HuH-7.5 (cell line): ENCODE measurements around the gene UBTFL1.
"Not testable (repeated sequence)": the region's sequence is repeated elsewhere in the genome, so short reads cannot be mapped to it uniquely, and the experiment has no call there.

Experiments used
- DNase-seq: peaks from one replicate; pipeline ENCODE4 v3.0.0; 2011; ENCODE audit warnings: low spot score

UBTFL1 gene, protein sequence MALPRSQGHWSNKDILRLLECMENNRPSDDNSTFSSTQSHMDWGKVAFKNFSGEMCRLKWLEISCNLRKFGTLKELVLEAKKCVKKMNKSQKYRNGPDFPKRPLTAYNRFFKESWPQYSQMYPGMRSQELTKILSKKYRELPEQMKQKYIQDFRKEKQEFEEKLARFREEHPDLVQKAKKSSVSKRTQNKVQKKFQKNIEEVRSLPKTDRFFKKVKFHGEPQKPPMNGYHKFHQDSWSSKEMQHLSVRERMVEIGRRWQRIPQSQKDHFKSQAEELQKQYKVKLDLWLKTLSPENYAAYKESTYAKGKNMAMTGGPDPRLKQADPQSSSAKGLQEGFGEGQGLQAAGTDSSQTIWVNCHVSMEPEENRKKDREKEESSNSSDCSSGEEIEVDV

DNA sequence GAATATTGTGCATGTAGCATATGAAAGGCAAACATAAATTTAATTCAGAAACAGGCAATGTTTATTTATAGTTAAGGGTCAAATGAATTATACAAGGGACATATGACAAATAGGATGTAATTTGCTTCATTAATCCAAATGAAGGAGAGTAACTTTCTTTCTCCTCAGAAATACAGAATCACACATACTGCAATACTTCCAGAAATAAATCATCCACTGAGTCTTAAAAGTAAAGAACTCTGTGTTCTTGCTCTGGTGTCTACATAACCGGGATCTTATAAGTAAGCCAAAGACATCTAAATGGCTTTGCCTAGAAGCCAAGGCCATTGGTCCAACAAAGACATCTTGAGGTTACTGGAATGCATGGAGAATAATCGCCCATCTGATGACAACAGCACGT, at the start of gene UBTFL1:
Gene UBTFL1, plus strand, starts transcription at position 301 of the 400 bp plus-strand sequence. Its CDS starts 0 bp downstream, at position 301.
- DNase-seq: not testable (repeated sequence)

DNA sequence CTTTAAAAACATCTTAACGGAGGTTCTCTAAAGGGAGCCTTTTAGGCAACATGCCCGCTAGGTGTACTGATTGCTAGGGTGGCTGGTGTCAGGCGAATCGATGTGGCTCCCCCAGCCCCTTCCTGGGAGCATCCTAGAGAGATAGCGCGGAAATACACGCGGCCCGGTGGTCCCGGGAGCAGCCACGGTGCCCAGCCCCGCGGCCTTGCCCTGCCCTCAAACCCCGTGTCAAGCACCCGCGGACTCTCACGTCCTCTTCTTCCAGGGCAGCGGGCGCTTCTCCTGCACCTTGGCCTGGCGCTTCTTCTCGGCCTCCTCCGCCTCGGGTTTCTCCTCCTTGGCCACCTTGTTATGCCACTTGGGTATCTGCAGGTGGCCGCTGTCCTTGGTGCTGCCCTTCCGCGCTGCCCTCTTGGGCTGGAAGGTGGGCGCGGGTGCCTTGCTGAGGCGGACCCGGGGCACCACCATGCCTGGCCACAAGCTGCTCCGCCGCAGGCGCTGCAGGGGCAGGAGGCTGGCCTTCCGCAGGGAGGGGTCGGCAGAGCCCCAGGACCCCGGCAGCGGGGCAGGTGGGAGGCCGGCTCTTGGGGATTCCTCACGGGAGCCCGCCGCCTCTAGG, 34.0 kb upstream of the UBTFL1 start:
- not testable (repeated sequence) for DNase-seq

DNA sequence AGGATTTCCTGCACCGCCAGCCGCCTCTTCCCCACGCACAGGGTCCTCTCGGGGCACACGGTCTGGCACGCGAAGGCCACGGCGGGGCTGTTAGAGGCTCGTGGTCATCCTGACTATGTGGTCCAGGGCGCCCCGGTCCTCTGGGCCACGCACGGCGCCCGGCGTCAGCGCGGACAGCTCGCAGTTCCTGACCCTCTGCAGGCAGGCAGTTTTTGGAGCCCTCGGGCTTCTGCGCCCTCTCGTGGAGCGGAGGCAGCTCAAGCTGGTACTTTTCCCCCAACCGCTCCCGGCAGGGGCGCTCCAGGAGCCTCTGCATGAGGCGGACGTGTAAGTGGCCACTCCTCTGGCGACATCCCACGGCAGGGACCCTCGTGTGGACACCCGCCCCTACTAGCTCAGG, 33.4 kb upstream of the UBTFL1 start:
- not testable (repeated sequence) for DNase-seq

DNA sequence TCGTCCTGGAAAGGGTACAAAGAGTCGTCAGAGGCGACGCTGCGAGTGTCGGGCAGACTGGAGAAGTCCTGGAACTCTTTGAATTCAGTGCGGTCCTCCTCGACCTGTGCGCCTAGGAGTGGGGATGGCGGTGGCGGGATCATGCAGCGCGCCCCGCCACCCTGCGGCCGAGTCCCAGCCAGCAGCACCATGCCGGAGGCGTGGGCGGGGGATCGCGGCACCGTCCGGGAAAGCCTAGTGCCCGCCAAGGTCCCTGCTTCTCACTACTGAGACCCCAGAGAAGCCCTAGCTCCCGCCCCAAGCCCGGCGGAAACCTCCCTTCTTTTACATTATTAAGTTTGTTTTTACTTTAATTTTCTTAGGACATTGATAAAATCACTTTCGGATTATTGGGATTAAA, 32.2 kb upstream of the UBTFL1 start:
- DNase-seq: not testable (repeated sequence)

DNA sequence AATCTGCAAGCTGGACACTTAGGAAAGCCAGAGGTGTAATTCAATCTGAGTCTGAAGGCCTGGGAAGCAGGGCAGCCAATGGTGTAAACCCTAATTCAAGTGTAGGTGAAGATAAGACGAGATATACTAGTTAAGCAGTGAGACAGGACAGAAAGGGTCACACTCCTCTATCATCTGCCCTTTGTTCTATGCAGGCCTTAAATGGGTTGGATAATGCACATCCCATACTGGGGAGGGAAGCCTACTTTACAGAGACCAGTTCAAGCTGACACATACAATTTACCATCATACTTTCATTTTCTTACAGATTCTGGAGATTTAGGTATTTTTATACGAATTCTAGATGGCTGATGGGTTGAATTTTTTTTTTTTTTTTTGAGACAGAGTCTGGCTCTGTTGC, 3.0 kb downstream of the UBTFL1 start:
- not testable (repeated sequence) for DNase-seq

DNA sequence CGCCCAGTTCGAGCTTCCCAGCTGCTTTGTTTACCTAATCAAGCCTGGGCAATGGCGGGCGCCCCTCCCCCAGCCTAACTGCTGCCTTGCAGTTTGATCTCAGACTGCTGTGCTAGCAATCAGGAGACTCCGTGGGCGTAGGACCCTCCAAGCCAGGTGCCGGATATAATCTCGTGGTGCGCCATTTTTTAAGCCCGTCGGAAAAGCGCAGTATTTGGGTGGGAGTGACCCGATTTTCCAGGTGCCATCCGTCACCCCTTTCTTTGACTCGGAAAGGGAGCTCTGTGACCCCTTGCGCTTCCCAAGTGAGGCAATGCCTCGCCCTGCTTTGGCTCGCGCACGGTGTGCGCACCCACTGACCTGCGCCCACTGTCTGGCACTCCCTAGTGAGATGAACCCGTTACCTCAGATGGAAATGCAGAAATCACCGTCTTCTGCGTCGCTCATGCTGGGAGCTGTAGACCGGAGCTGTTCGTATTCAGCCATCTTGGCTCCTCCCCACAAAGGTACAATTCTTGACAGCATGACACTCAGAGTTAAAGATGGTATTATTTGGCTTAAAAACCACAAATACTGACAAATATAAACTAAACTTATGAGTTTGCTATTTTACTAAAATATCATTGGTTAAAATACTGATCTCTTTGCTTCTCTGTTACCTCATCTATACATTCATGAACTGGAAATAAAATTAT, 9.6 kb downstream of the UBTFL1 start:
- DNase-seq: not testable (repeated sequence)

DNA sequence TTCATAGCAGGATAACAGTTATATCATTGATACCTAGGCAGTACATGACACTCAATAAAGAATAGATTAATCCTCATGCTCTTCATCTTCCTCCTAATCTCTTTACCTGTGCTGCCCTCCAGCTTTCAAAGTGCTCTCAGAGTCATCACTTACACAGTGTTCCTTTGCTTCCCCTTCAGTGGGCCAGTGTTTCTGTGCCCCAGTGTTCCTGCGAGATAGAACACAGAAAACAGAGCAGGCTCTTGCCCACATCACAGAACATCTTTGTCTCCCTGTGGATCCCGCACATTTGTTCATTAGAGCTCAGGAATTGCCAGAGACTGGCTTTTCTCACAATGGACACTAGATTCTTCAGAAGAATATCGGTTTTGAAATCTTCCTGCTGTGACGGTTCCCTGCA, 12.5 kb downstream of the UBTFL1 start:
- not testable (repeated sequence) for DNase-seq

DNA sequence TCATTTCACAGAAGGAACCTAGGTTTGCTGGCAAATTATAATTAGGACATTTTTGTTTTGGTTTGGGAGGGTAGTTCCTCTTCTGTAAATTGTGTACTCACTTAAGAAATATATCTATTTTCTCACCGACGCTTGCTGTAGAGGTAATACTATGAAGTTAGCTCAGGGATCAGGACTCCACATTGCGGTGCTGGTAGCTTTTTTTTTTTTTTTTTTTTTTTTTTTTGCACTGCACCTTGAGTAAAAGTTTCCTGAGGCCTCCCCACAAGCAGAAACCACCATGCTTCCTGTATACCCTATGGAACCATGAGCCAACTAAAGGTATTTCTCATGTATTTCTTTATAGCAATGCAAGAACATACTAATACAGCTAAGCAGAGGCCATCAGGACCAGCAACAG, 14.7 kb downstream of the UBTFL1 start:
- DNase-seq: no peak

DNA sequence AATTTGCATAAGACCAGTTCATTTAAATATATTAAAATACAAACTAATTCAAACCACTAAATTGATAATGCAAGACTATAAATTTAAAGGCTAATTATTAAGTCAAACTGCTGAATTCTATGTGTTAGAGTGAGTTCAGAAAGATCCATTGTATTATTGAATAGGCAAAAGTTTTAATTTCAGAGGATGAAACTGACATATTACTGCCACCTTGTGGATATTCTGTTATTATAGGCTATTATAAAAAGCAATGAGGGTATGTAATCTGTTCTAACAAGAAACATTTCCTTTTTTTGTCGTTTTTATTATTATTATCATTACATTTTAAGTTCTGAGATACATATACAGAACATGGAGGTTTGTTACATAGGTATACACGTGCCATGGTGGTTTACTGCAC, 27.8 kb downstream of the UBTFL1 start:
- DNase-seq: no peak

DNA sequence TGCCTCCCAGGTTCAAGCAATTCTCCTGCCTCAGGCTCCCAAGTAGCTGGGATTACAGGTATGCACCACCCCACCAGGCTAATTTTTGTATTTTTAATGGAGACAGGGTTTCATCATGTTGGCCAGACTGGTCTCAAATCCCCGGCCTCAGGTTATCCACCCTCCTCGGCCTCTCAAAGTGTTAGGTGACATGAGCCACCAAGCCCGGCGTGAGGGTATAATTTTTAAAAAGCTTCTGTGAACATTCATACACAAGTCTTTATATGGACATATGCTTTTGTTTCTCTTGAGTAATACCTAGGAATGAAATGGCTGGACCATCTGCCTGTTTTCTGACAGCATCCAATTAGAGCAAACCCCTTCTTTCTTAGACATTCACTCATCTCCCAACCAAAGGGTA, 34.4 kb downstream of the UBTFL1 start:
- DNase-seq: no peak

DNA sequence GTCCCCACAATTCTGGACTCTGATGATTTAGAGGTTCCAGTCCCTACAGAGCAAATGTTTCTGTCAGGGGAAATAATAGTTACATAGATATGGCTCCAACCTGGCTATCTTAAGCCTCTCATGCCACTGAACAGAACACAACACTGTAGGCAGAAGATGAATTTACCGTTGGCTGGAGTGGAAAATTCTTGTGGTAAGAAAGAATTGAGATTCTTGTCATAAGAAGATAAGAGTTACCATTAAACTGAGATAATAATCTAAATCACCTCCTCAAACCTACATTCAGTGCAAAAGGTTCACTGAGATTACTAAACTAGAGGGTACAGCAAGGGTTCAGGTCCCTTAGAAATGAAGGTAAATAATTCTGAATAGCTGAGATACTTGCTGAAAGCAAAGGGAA, 38.6 kb downstream of the UBTFL1 start:
- no peak for DNase-seq

DNA sequence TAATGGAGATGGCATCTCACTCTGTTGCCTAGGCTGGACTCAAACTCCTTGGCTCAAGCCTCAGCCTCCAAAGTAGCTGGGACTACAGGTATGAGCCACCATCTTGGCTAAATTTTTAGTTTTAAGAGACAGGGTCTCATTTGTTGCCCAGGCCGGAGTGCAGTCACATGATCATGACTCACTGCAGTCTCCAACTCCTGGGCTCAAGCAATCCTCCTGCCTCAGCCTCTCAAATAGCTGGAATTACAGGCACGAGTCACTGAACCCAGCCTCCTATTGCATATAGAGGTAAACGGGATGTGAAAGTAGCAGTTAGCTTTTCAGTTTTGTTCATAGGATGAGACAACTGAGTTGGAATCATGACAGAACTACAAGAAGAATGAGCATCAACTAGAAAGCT, 39.2 kb downstream of the UBTFL1 start:
- DNase-seq: no peak

DNA sequence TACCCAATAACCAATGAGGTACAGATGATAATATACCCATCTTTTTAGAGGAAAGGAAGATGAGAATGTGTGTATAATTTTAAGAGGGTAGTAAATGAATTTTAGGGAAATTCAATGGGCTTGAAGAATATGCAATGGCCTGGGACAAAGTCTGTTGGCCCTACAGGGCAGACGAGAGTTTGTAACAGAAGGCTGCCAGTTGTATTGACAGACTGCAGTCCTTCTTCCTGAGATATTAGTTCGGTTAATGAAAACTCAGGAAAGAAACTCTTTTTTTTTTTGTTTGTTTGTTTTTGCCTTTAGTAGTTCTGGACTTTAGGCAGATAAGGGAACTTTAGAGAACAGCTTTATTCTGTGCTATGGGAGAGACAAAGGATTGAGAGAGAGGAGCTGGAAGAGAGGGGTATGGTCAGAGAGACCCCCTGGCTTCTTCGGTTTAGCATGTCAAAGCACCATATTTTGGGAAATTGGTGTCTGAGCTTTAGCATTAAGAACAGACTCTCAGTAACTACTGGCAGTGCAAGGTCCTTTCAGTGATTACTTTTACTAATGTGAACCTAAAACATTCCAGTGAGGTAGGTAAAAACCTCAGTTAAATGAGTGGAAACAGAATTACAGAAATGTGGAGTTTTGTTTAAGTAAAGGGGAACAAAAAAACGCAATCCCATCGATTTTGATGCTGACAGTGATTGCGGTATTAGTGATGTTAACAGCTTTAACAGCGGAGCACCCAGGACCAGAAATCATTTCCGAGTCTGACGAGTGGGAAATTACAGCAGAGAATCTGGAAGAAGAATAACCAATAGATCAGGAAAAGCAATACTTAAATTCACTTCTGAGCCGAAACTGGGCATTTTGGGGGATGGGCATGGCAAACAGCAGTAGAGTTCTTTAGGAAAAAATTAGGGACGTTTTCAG, 48.1 kb downstream of the UBTFL1 start:
- DNase-seq: no peak

DNA sequence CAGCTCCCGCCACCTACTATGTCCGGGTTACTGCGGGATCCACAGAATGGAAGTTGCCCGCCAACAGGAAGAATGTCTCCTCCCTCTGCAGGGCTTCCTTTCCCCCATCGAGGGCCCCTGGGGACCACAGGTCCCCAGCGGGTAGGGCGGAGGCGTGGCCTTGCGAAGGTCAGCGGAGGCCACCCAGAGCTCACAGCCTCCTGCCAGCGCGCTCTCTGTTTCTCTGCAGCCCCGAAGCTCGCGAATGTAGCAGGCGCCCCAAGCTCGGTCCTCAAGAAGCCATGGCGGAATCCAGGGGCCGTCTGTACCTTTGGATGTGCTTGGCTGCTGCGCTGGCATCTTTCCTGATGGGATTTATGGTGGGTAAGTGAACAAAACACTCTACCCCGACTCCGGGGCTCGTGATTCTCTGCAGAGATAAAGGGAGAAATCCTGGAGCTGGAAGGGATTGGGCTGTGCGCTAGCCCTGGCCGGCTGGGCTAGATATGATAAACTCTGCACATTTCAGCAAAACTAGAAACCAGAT, 48.8 kb downstream of the UBTFL1 start, which contains the start of gene NAALAD2:
Gene NAALAD2, plus strand, starts transcription at position 186 of the 526 bp plus-strand sequence. Its CDS starts 96 bp downstream, at position 282.
- peak; percentile 33 for DNase-seq

DNA sequence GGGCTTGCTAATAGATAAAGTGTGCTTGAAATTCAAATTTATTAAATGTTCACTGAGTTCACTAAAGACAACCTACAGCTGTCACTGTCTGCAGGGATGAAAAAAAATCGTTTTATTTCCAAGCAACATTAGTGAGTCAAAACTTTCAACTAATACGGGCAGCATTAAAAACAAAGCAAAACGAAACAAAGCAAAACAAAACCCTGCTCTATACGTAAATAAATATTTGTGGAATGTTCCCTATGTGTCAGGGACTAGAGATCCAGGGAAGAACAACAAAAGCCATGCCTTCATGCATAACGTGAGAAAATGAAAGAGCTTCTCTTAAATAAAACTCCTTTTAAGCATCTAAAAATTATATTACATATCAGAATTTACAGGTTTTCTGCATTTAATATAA, 49.3 kb downstream of the UBTFL1 start:
- no peak for DNase-seq
